H1 (cell line): ENCODE results near the gene HMGN2. TPM values are rescaled to one million over a fixed set of nuclear protein-coding genes. Genes with fewer than 3 reads are reported as not detected.

ENCODE experiments used
- CTCF ChIA-PET: fragments of 300-600 bp; sonication (Branson Sonifier 250); formaldehyde crosslinking; loops from one replicate; lab custom pipeline; 2021; ENCODE audit not compliant: partially characterized antibody; lab: Charles Lee
- POLR2A ChIA-PET: fragments of 300-600 bp; sonication (Branson Sonifier 250); formaldehyde crosslinking; loops from one replicate; lab custom pipeline; 2021; ENCODE audit warnings: inconsistent platforms; ENCODE audit not compliant: partially characterized antibody; lab: Charles Lee
- DNase-seq, 2 experiments: peaks; one replicate each; pipeline versions ENCODE4 v3.0.0 to v3.0.0-alpha.2; 2010 to 2022; ENCODE audit warnings: low spot score in 2 of 2, low read depth in 1 of 2, mixed read lengths in 1 of 2
- FAIRE-seq: peaks from 2 replicates; lab custom pipeline; 2011; peaks lifted over from hg19 to GRCh38; lab: Jason Lieb, UNC
- H2AFZ ChIP-seq: 2 replicates; pipeline ENCODE4 v1.8.1; 2012; ENCODE audit warnings: low read length, inconsistent platforms
- H2AK5ac ChIP-seq: 2 replicates; pipeline ENCODE4 v1.6.1; 2013; ENCODE audit warnings: low read depth, low read length
- H2BK120ac ChIP-seq: replicated peaks from 2 replicates; pipeline ENCODE3; 2013; ENCODE audit warnings: low read depth, low read length, inconsistent platforms
- H2BK12ac ChIP-seq: 2 replicates; pipeline ENCODE4 v1.6.1; 2013; ENCODE audit warnings: low read depth, low read length
- H2BK15ac ChIP-seq: 2 replicates; pipeline ENCODE4 v1.6.1; 2013; ENCODE audit warnings: low read length
- H2BK20ac ChIP-seq: 2 replicates; pipeline ENCODE4 v1.6.1; 2013; ENCODE audit warnings: low read length
- H2BK5ac ChIP-seq: 2 replicates; pipeline ENCODE4 v1.6.1; 2013; ENCODE audit warnings: low read depth, low read length
- H3K14ac ChIP-seq: 2 replicates; pipeline ENCODE4 v1.6.1; 2013; ENCODE audit warnings: inconsistent platforms; ENCODE audit not compliant: insufficient read length
- H3K18ac ChIP-seq: 2 replicates; pipeline ENCODE4 v1.6.1; 2013; ENCODE audit warnings: low read length; ENCODE audit errors: extremely low read depth
- H3K23ac ChIP-seq: 2 replicates; pipeline ENCODE4 v1.6.1; 2013; ENCODE audit warnings: inconsistent platforms; ENCODE audit not compliant: insufficient read length
- H3K23me2 ChIP-seq: 2 replicates; pipeline ENCODE4 v1.6.1; 2013; ENCODE audit warnings: low read depth, low read length
- H3K27ac ChIP-seq: 2 replicates; pipeline ENCODE4 v1.6.1; 2011; ENCODE audit warnings: low read depth, low read length, inconsistent platforms
- H3K27me3 ChIP-seq, 4 experiments: replicated peaks in 1 of 4; 1 replicate in 1 of 4; 2 replicates in 3 of 4; pipeline versions ENCODE4 v1.6.1 to v1.8.1; 2011 to 2013; ENCODE audit warnings: low read length in 3 of 4, mild to moderate bottlenecking in 3 of 4, inconsistent platforms in 2 of 4, mixed read lengths in 2 of 4, moderate library complexity in 1 of 4; ENCODE audit not compliant: control insufficient read depth in 3 of 4, insufficient read depth in 3 of 4; ENCODE audit errors: extremely low read depth in 1 of 4
- H3K36me3 ChIP-seq, 4 experiments: 2 replicates each; pipeline versions ENCODE4 v1.6.1 to v1.8.1; 2011 to 2013; ENCODE audit warnings: mild to moderate bottlenecking in 4 of 4, low read length in 3 of 4, moderate library complexity in 2 of 4, control low read depth in 1 of 4, inconsistent platforms in 1 of 4; ENCODE audit not compliant: insufficient read depth in 4 of 4, control insufficient read depth in 2 of 4
- H3K4ac ChIP-seq: replicated peaks from 2 replicates; pipeline ENCODE3; 2013; ENCODE audit warnings: low read length, low read depth, mixed read lengths, inconsistent platforms; ENCODE audit not compliant: insufficient read length
- H3K4me1 ChIP-seq, 4 experiments: replicated peaks in 1 of 4; 1 replicate in 1 of 4; 2 replicates in 3 of 4; pipeline versions ENCODE4 v1.6.1 to v1.8.1; 2011 to 2013; ENCODE audit warnings: low read length in 3 of 4, inconsistent platforms in 2 of 4, mixed read lengths in 1 of 4; ENCODE audit not compliant: insufficient read depth in 4 of 4, control insufficient read depth in 3 of 4
- H3K4me2 ChIP-seq, 2 experiments: 2 replicates each; pipeline versions ENCODE4 v1.6.1 to v1.8.1; 2011 to 2013; ENCODE audit warnings: low read depth in 2 of 2, low read length in 2 of 2, control low read depth in 1 of 2, inconsistent platforms in 1 of 2, mild to moderate bottlenecking in 1 of 2; ENCODE audit not compliant: insufficient read depth in 1 of 2
- H3K4me3 ChIP-seq, 4 experiments: fragments of 200-600, 300-600 bp in 1 of 4; sonication (generic), shearing (Covaris generic), sonication (Bioruptor Twin) in 1 of 4; 2 replicates each; pipeline versions ENCODE4 v1.5.1 to v1.8.1; 2011 to 2016; ENCODE audit warnings: low read length in 4 of 4, low read depth in 3 of 4, control low read depth in 2 of 4, inconsistent platforms in 2 of 4, mild to moderate bottlenecking in 2 of 4, mixed read lengths in 1 of 4, moderate library complexity in 1 of 4; ENCODE audit not compliant: insufficient read depth in 2 of 4; ENCODE audit errors: extremely low read depth in 1 of 4
- H3K56ac ChIP-seq: replicated peaks from 2 replicates; pipeline ENCODE3; 2013; ENCODE audit warnings: low read depth, mild to moderate bottlenecking, mixed read lengths, low read length, inconsistent platforms; ENCODE audit not compliant: insufficient read length
- H3K79me1 ChIP-seq: 2 replicates; pipeline ENCODE4 v1.6.1; 2013; ENCODE audit warnings: low read depth, low read length, control low read depth
- H3K79me2 ChIP-seq, 2 experiments: 2 replicates each; pipeline versions ENCODE4 v1.6.1 to v1.8.1; 2012 to 2013; ENCODE audit warnings: low read length in 2 of 2, mild to moderate bottlenecking in 2 of 2, inconsistent platforms in 1 of 2; ENCODE audit not compliant: insufficient read depth in 2 of 2, control insufficient read depth in 1 of 2
- H3K9ac ChIP-seq, 4 experiments: replicated peaks in 1 of 4; 1 replicate in 1 of 4; 2 replicates in 3 of 4; pipeline versions ENCODE4 v1.6.1 to v1.8.1; 2011 to 2013; ENCODE audit warnings: low read depth in 3 of 4, low read length in 3 of 4, control low read depth in 2 of 4, mild to moderate bottlenecking in 2 of 4, moderate library complexity in 2 of 4, inconsistent platforms in 1 of 4; ENCODE audit errors: extremely low read depth in 1 of 4
- H3K9me3 ChIP-seq, 2 experiments: 2 replicates each; pipeline versions ENCODE4 v1.6.1 to v1.8.1; 2012 to 2013; ENCODE audit warnings: mild to moderate bottlenecking in 2 of 2, moderate library complexity in 2 of 2, control low read depth in 1 of 2, inconsistent platforms in 1 of 2, low read depth in 1 of 2, low read length in 1 of 2, mixed read lengths in 1 of 2; ENCODE audit not compliant: insufficient read depth in 2 of 2
- H4K20me1 ChIP-seq, 2 experiments: replicated peaks in 1 of 2; 2 replicates each; pipeline versions ENCODE3 to v1.8.1; 2011 to 2013; ENCODE audit warnings: inconsistent platforms in 2 of 2, low read length in 2 of 2, mild to moderate bottlenecking in 1 of 2; ENCODE audit not compliant: insufficient read depth in 2 of 2, control insufficient read depth in 1 of 2
- H4K5ac ChIP-seq: 2 replicates; pipeline ENCODE4 v1.6.1; 2013; ENCODE audit warnings: low read length, low read depth, mixed read lengths, inconsistent platforms; ENCODE audit not compliant: insufficient read length
- H4K8ac ChIP-seq: 2 replicates; pipeline ENCODE4 v1.8.0; 2013; ENCODE audit warnings: mild to moderate bottlenecking, moderate library complexity, low read length, inconsistent platforms; ENCODE audit not compliant: insufficient read depth; ENCODE audit errors: extremely low read depth
- H4K91ac ChIP-seq: replicated peaks from 2 replicates; pipeline ENCODE3; 2013; ENCODE audit warnings: low read length, mixed read lengths, inconsistent platforms; ENCODE audit not compliant: insufficient read length
- ATF3 ChIP-seq: IDR thresholded peaks from 2 replicates; pipeline ENCODE4 v1.6.1; 2011; ENCODE audit warnings: low read depth, mild to moderate bottlenecking, low read length; ENCODE audit not compliant: insufficient read depth
- BACH1 ChIP-seq: IDR thresholded peaks from 2 replicates; pipeline ENCODE4 v1.6.1; 2012; ENCODE audit warnings: low read length, improper control_type of control experiment
- BCL11A ChIP-seq, 2 experiments: IDR thresholded peaks; one replicate each; pipeline ENCODE4 v1.6.1; 2011; ENCODE audit warnings: low read depth in 2 of 2, low read length in 2 of 2, mild to moderate bottlenecking in 2 of 2
- CBX8 ChIP-seq: fragments of 300-800, 300-1000 bp; sonication (generic); IDR thresholded peaks from 2 replicates; pipeline ENCODE4 v1.7.1; 2016; ENCODE audit warnings: low read depth, low read length, borderline replicate concordance
- CHD1 ChIP-seq: IDR thresholded peaks from 2 replicates; pipeline ENCODE4 v1.6.1; 2012; ENCODE audit warnings: low read depth, low read length, improper control_type of control experiment
- GABPA ChIP-seq: IDR thresholded peaks from 2 replicates; pipeline ENCODE4 v1.6.1; 2011; ENCODE audit warnings: mild to moderate bottlenecking, low read length, moderate library complexity, borderline replicate concordance; ENCODE audit not compliant: insufficient read depth
- HDAC6 ChIP-seq: IDR thresholded peaks from one replicate; pipeline ENCODE4 v1.7.1; 2012; ENCODE audit warnings: low read depth, mild to moderate bottlenecking, inconsistent platforms, low read length, moderate library complexity
- JUN ChIP-seq: IDR thresholded peaks from 2 replicates; pipeline ENCODE4 v1.6.1; 2011; ENCODE audit warnings: low read depth, mild to moderate bottlenecking, improper control_type of control experiment, low read length
- KDM5A ChIP-seq: fragments of 200-600 bp; IDR thresholded peaks from 2 replicates; pipeline ENCODE4 v1.7.1; 2012; ENCODE audit warnings: mild to moderate bottlenecking, low read length, inconsistent platforms, mixed read lengths
- RNF2 ChIP-seq: fragments of 200-900, 300-1000 bp; sonication (generic); IDR thresholded peaks from 2 replicates; pipeline ENCODE4 v1.7.1; 2016; ENCODE audit warnings: borderline replicate concordance, low read depth, mild to moderate bottlenecking, antibody characterized with exemption, low read length; ENCODE audit not compliant: poor library complexity, severe bottlenecking; ENCODE audit errors: missing control alignments
- TAF1 ChIP-seq: IDR thresholded peaks from 2 replicates; pipeline ENCODE4 v1.6.1; 2011; ENCODE audit warnings: mild to moderate bottlenecking, low read depth, low read length
- TEAD4 ChIP-seq: IDR thresholded peaks from 2 replicates; pipeline ENCODE4 v1.6.1; 2012; ENCODE audit warnings: low read depth, low read length, inconsistent platforms, mixed read lengths
- WGBS, 2 experiments: shearing (Covaris generic) in 1 of 2; methylation state at CpG; one replicate each; pipeline versions ENCODE4 v1.1.6 to v1.1.7; 2013 to 2015; ENCODE audit warnings: low lambda C conversion rate in 2 of 2, mixed read lengths in 2 of 2, inconsistent platforms in 1 of 2, low coverage in 1 of 2, missing lambda C conversion rate in 1 of 2; ENCODE audit not compliant: insufficient replicate concordance in 2 of 2, insufficient coverage in 1 of 2, insufficient read length in 1 of 2; ENCODE audit errors: extremely low coverage in 1 of 2, missing lambda C conversion rate in 1 of 2; 5-methylcytosine and 5-hydroxymethylcytosine counted together
- polyA plus RNA-seq, 7 experiments: library from polyadenylated mRNA; depleted of rRNA in 3 of 7; stranded (reverse) in 5 of 7; unstranded in 2 of 7; fragments of >200 nt in 5 of 7; fragments of 200-250 nt in 2 of 7; gene quantifications; 1 replicate in 5 of 7; 2 replicates in 1 of 7; 4 replicates in 1 of 7; pipeline versions ENCODE4 v1.2.1 to v1.2.3, GENCODE V29; 2011 to 2013; ENCODE audit warnings: missing spikeins in 2 of 7, mixed read lengths in 2 of 7
- total RNA-seq: library from RNA; stranded (reverse); fragmentation: NEBNext Ultra II Directional; extraction: Animal tissue kit (Norgen Biotek cat#: 25700); gene quantifications from 2 replicates; pipeline ENCODE4 v1.2.1, GENCODE V29; 2021

The HMGN2 gene
- total and polyA plus RNA-seq, 2 of the 8 experiments (the other 6 are each of a cell fraction or from before 2014, with no cell fraction given): 254 to 453 TPM

- Histone ChIP-seq H2AK5ac (no peak overlapping the region), H3K27ac (no peak overlapping the region), H3K79me1 (no peaks in the 10 kb centered on the region), H2BK120ac (no peak overlapping the region), H3K36me3 (no peaks in the 10 kb centered on the region), H3K4me3 (no peak overlapping the region), H3K18ac (no peak overlapping the region), H4K91ac (no peak overlapping the region), H3K9me3 (no peaks in the 10 kb centered on the region), H2BK5ac (no peak overlapping the region), H3K56ac (no peak overlapping the region), H3K4me1 (peaks cover 0 to 3% (median 0%) of the 10 kb centered on the region in 4 experiments; a peak in 1 of 7 replicates), H3K4me2 (no peak overlapping the region), H4K8ac (no peak overlapping the region), H3K23ac (no peak overlapping the region), H3K27me3 (no peaks in the 10 kb centered on the region; a peak in 1 of 7 replicates), H3K9ac (no peak overlapping the region), H4K20me1 (no peaks in the 10 kb centered on the region), H3K4ac (no peak overlapping the region), H2AFZ (no peak overlapping the region), H3K79me2 (no peaks in the 10 kb centered on the region), H4K5ac (no peak overlapping the region), H3K14ac (no peak overlapping the region), H3K23me2 (no peaks in the 10 kb centered on the region), H2BK12ac (no peak overlapping the region), H2BK15ac (no peak overlapping the region), H2BK20ac (no peak overlapping the region)
- POLR2A ChIA-PET: interaction anchor here (1.3 to 2.5 kb wide), 3 partner anchors 10 to 100 kb away, joined by 3 to 19 read pairs (median 8); partner anchors contain the start of gene RPS6KA1
- no peak for FAIRE-seq
- CTCF ChIA-PET: interaction anchor here (0.8 to 1.6 kb wide), 3 partner anchors 14 to 20 kb away, joined by 3 to 4 read pairs (median 4); no protein-coding TSS in a partner anchor
- WGBS, 2 experiments: 90% methylated on average over 6 of the region's 6 CpGs; no CpG with 5 or more reads in 1 of the 2 experiments
- DNase-seq: no peak
- TF ChIP-seq KDM5A (no peak), RNF2 (no peak), ATF3 (no peak), BCL11A (IDR thresholded peaks at IDR 0.05; ENCODE audit: low read depth in 2 of 2, low read length in 2 of 2) (no peak), CBX8 (no peak), BACH1 (no peak), GABPA (no peak), TEAD4 (no peak), TAF1 (no peak), HDAC6 (no peak), JUN (no peak), CHD1 (no peak)
Measured at GRCh38 chr1:26518355-26518754, 46.1 kb downstream of the HMGN2 start.
